HepG2 (cell line): ENCODE measurements around the gene MGST2. TPM values are rescaled to one million over a fixed set of nuclear protein-coding genes. Genes with fewer than 3 reads are reported as not detected.
A peak's percentile ranks its signal among the peaks of the same experiment; 100 is the strongest.

Experiments used
- AKAP8 ChIP-seq: sonication (generic); formaldehyde crosslinking; IDR thresholded peaks from 2 replicates; pipeline ENCODE4 v1.5.1; 2020; ENCODE audit warnings: mild to moderate bottlenecking, missing genetic modification reagents
- ELF3 ChIP-seq: IDR thresholded peaks from 2 replicates; pipeline ENCODE4 v1.6.1; 2016; ENCODE audit warnings: missing genetic modification reagents, missing compliant biosample characterization
- ETV5 ChIP-seq: IDR thresholded peaks from 2 replicates; pipeline ENCODE4 v1.6.1; 2018; ENCODE audit warnings: missing biosample characterization, missing genetic modification reagents, inconsistent platforms, borderline replicate concordance
- HHEX ChIP-seq: IDR thresholded peaks from 2 replicates; pipeline ENCODE4 v1.6.1; 2016; ENCODE audit warnings: control low read depth
- KLF16 ChIP-seq, 2 experiments: sonication (generic) in 1 of 2; formaldehyde crosslinking in 1 of 2; IDR thresholded peaks; 2 replicates each; pipeline versions ENCODE4 v1.6.1 to v1.8.0; 2016 to 2023; ENCODE audit warnings: missing genetic modification reagents in 2 of 2, missing compliant biosample characterization in 1 of 2
- MED1 ChIP-seq: sonication (generic); formaldehyde crosslinking; IDR thresholded peaks from 2 replicates; pipeline ENCODE4 v1.4.0; 2020; ENCODE audit warnings: missing genetic modification reagents
- MEIS1 ChIP-seq: sonication (generic); formaldehyde crosslinking; IDR thresholded peaks from 2 replicates; pipeline ENCODE4 v1.9.0; 2021; ENCODE audit warnings: mild to moderate bottlenecking, missing genetic modification reagents, moderate library complexity, borderline replicate concordance
- NR2F2 ChIP-seq: IDR thresholded peaks from 2 replicates; pipeline ENCODE4 v1.6.1; 2012; ENCODE audit warnings: low read depth, inconsistent platforms, borderline replicate concordance
- RFXAP ChIP-seq: sonication (generic); formaldehyde crosslinking; IDR thresholded peaks from 2 replicates; pipeline ENCODE4 v1.4.0; 2020; ENCODE audit warnings: missing genetic modification reagents, borderline replicate concordance
- SRSF1 ChIP-seq: fragments of 200-400 bp; formaldehyde crosslinking; optimal IDR thresholded peaks from 2 replicates; pipeline ENCODE3; 2017; ENCODE audit warnings: mild to moderate bottlenecking, low read depth, low read length, moderate library complexity
- STAG1 ChIP-seq: sonication (generic); formaldehyde crosslinking; IDR thresholded peaks from 2 replicates; pipeline ENCODE4 v1.4.0; 2020; ENCODE audit warnings: missing genetic modification reagents
- TOE1 ChIP-seq: sonication (generic); formaldehyde crosslinking; IDR thresholded peaks from 2 replicates; pipeline ENCODE4 v1.4.0; 2020; ENCODE audit warnings: mild to moderate bottlenecking, missing genetic modification reagents
- ZC3H4 ChIP-seq: sonication (generic); formaldehyde crosslinking; IDR thresholded peaks from 2 replicates; pipeline ENCODE4 v1.4.0; 2020; ENCODE audit warnings: missing genetic modification reagents, borderline replicate concordance
- ZNF34 ChIP-seq: sonication (generic); formaldehyde crosslinking; IDR thresholded peaks from 2 replicates; pipeline ENCODE4 v1.4.0; 2020; ENCODE audit warnings: mild to moderate bottlenecking, missing genetic modification reagents, borderline replicate concordance
- ZNF441 ChIP-seq: sonication (generic); formaldehyde crosslinking; IDR thresholded peaks from 2 replicates; pipeline ENCODE4 v1.7.0; 2021; ENCODE audit warnings: missing genetic modification reagents, borderline replicate concordance
- ZNF629 ChIP-seq: sonication (generic); formaldehyde crosslinking; conservative IDR thresholded peaks from 2 replicates; pipeline ENCODE4 v1.5.0; 2020; ENCODE audit warnings: missing genetic modification reagents
- ZNF672 ChIP-seq: sonication (generic); formaldehyde crosslinking; IDR thresholded peaks from 2 replicates; pipeline ENCODE4 v1.8.1; 2022; ENCODE audit warnings: missing genetic modification reagents
- polyA plus RNA-seq, 8 experiments: library from polyadenylated mRNA; depleted of rRNA in 3 of 8; stranded (reverse) in 7 of 8; unstranded in 1 of 8; fragments of >200 nt; fragmentation: Illumina TruSeq in 4 of 8; extraction: Trizol in 4 of 8; gene quantifications; 2 replicates each; pipeline versions ENCODE4 v1.2.1 to v1.2.3, GENCODE V29; 2011 to 2016; ENCODE audit warnings: low read depth in 4 of 8, missing spikeins in 1 of 8, mixed read lengths in 1 of 8; ENCODE audit not compliant: insufficient read depth in 1 of 8
- total RNA-seq, 5 experiments: library from RNA; depleted of rRNA; stranded (reverse); fragments of >200 nt; fragmentation: Illumina TruSeq; extraction: Trizol; gene quantifications; 2 replicates each; pipeline ENCODE4 v1.2.3, GENCODE V29; 2016; ENCODE audit warnings: low read depth in 1 of 5
- TF ChIP-seq, protein P1 (sequence below): sonication (generic); formaldehyde crosslinking; IDR thresholded peaks from 2 replicates; pipeline ENCODE4 v1.4.0; 2020; ENCODE audit warnings: low read depth, missing genetic modification reagents
- TF ChIP-seq, protein P2 (sequence below): sonication (generic); formaldehyde crosslinking; IDR thresholded peaks from 2 replicates; pipeline ENCODE4 v1.9.0; 2022; ENCODE audit warnings: missing genetic modification reagents, mild to moderate bottlenecking, borderline replicate concordance
- TF ChIP-seq, protein P3 (sequence below): sonication (generic); formaldehyde crosslinking; IDR thresholded peaks from 2 replicates; pipeline ENCODE4 v1.5.0; 2020; ENCODE audit warnings: missing genetic modification reagents, mild to moderate bottlenecking, borderline replicate concordance
- TF ChIP-seq, protein P4 (sequence below): sonication (generic); formaldehyde crosslinking; conservative IDR thresholded peaks from 2 replicates; pipeline ENCODE4 v1.8.0; 2022; ENCODE audit warnings: missing genetic modification reagents

The MGST2 gene
- total and polyA plus RNA-seq, 2 of the 13 experiments (the other 11 are each of a cell fraction or from before 2014, with no cell fraction given) = 205 to 416 TPM

DNA sequence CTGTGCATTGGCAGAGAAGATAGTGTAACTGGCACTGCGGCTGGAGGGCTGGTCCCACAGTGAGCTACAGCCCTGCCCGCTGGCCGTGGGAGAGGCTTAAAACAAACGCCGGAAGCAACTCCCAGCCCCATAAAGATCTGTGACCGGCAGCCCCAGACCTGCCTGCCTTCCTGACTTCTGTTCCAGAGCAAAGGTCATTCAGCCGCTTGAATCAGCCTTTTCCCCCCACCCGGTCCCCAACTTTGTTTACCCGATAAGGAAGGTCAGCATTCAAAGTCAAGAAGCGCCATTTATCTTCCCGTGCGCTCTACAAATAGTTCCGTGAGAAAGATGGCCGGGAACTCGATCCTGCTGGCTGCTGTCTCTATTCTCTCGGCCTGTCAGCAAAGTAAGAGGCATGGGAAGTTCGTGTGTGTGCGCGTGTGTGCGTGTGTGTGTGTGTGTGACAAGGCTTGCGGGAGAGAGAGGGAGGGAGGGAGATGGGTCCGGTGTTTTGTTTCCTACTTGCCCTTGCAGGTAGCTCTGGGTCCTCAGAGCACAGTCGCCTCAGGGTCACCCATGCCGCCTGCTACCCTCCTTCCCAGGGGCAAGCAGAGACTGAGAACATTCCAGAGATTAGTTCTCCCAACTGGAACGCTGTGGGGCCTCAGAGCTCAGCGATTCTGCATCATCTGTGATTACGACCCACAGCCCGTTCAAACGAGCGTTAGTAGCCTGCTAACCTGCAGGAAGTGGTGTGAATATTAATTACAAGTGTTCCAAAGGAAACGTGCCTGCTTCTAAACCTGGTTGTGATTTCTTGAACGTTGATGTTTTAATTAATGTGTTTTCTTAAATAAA lies at the start of gene MGST2 (continued):
- TF ChIP-seq, protein P1, sequence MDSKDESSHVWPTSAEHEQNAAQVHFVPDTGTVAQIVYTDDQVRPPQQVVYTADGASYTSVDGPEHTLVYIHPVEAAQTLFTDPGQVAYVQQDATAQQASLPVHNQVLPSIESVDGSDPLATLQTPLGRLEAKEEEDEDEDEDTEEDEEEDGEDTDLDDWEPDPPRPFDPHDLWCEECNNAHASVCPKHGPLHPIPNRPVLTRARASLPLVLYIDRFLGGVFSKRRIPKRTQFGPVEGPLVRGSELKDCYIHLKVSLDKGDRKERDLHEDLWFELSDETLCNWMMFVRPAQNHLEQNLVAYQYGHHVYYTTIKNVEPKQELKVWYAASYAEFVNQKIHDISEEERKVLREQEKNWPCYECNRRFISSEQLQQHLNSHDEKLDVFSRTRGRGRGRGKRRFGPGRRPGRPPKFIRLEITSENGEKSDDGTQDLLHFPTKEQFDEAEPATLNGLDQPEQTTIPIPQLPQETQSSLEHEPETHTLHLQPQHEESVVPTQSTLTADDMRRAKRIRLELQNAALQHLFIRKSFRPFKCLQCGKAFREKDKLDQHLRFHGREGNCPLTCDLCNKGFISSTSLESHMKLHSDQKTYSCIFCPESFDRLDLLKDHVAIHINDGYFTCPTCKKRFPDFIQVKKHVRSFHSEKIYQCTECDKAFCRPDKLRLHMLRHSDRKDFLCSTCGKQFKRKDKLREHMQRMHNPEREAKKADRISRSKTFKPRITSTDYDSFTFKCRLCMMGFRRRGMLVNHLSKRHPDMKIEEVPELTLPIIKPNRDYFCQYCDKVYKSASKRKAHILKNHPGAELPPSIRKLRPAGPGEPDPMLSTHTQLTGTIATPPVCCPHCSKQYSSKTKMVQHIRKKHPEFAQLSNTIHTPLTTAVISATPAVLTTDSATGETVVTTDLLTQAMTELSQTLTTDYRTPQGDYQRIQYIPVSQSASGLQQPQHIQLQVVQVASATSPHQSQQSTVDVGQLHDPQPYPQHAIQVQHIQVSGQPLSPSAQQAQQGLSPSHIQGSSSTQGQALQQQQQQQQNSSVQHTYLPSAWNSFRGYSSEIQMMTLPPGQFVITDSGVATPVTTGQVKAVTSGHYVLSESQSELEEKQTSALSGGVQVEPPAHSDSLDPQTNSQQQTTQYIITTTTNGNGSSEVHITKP (CRISPR knock-in tag) = peak; percentile 80; the same call in 1 of the 2 replicates
- 0 out of 2 replicates have a peak, but pooled peaks have one; percentile 28 for TF ChIP-seq RFXAP (CRISPR knock-in tag)
- peak; percentile 43 for TF ChIP-seq SRSF1
- TF ChIP-seq, protein P2, sequence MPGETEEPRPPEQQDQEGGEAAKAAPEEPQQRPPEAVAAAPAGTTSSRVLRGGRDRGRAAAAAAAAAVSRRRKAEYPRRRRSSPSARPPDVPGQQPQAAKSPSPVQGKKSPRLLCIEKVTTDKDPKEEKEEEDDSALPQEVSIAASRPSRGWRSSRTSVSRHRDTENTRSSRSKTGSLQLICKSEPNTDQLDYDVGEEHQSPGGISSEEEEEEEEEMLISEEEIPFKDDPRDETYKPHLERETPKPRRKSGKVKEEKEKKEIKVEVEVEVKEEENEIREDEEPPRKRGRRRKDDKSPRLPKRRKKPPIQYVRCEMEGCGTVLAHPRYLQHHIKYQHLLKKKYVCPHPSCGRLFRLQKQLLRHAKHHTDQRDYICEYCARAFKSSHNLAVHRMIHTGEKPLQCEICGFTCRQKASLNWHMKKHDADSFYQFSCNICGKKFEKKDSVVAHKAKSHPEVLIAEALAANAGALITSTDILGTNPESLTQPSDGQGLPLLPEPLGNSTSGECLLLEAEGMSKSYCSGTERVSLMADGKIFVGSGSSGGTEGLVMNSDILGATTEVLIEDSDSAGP (CRISPR knock-in tag) = peak; percentile 80; the same call in 1 of the 2 replicates
- TF ChIP-seq MEIS1 = peak; percentile 92
- peak; percentile 89 for TF ChIP-seq ELF3 (CRISPR knock-in tag)
- TF ChIP-seq STAG1 (CRISPR knock-in tag) = no peak
- TF ChIP-seq ZNF672 (CRISPR knock-in tag) = no peak
- peak in 1 of 2 experiments; percentile 66; a peak in 1 of 4 replicates for TF ChIP-seq KLF16 (CRISPR knock-in tag; IDR thresholded peaks at IDR 0.05)
- TF ChIP-seq, protein P3, sequence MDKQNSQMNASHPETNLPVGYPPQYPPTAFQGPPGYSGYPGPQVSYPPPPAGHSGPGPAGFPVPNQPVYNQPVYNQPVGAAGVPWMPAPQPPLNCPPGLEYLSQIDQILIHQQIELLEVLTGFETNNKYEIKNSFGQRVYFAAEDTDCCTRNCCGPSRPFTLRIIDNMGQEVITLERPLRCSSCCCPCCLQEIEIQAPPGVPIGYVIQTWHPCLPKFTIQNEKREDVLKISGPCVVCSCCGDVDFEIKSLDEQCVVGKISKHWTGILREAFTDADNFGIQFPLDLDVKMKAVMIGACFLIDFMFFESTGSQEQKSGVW = no peak
- TF ChIP-seq ZC3H4 = no peak
- TF ChIP-seq AKAP8 (CRISPR knock-in tag) = no peak; the same call in 1 of the 2 replicates
- peak; percentile 32; the same call in 1 of the 2 replicates for TF ChIP-seq ZNF441 (CRISPR knock-in tag)
- TF ChIP-seq ZNF629 = peak; percentile 46; the same call in 1 of the 2 replicates
- peak; percentile 93 for TF ChIP-seq NR2F2
- peak; percentile 98 for TF ChIP-seq ETV5 (CRISPR knock-in tag)
- TF ChIP-seq, protein P4, sequence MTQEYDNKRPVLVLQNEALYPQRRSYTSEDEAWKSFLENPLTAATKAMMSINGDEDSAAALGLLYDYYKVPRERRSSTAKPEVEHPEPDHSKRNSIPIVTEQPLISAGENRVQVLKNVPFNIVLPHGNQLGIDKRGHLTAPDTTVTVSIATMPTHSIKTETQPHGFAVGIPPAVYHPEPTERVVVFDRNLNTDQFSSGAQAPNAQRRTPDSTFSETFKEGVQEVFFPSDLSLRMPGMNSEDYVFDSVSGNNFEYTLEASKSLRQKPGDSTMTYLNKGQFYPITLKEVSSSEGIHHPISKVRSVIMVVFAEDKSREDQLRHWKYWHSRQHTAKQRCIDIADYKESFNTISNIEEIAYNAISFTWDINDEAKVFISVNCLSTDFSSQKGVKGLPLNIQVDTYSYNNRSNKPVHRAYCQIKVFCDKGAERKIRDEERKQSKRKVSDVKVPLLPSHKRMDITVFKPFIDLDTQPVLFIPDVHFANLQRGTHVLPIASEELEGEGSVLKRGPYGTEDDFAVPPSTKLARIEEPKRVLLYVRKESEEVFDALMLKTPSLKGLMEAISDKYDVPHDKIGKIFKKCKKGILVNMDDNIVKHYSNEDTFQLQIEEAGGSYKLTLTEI (CRISPR knock-in tag) = no peak
- 0 out of 2 replicates have a peak, but pooled peaks have one; percentile 49 for TF ChIP-seq ZNF34 (CRISPR knock-in tag)
- TF ChIP-seq TOE1 (CRISPR knock-in tag) = no peak
- peak; percentile 98 for TF ChIP-seq MED1 (CRISPR knock-in tag)
- 0 out of 2 replicates have a peak, but pooled peaks have one; percentile 23 for TF ChIP-seq HHEX (CRISPR knock-in tag)
